Esophagus muscularis mucosa (tissue), 3 donors: ENCODE results near the gene TSN.

Experiments
- CTCF ChIP-seq, 3 experiments: fragments of 200-600 bp in 2 of 3; fragments of 450-650 bp in 1 of 3; sonication (generic) in 2 of 3; IDR thresholded peaks; one replicate each; pipeline ENCODE4 v1.5.1; 2017 to 2019; ENCODE audit warnings: antibody characterized with exemption in 3 of 3, mild to moderate bottlenecking in 2 of 3, moderate library complexity in 1 of 3
- POLR2AphosphoS5 ChIP-seq, 2 donors: sonication (generic); formaldehyde crosslinking; IDR thresholded peaks; one replicate each; pipeline ENCODE4 v1.6.1; 2017; ENCODE audit warnings: antibody characterized with exemption in 2 of 2

GRCh38 chr2:121788685-121789084 is 33.2 kb downstream of the TSN start:
- TF ChIP-seq CTCF (IDR thresholded peaks at IDR 0.05) = no peak
- TF ChIP-seq POLR2AphosphoS5 (IDR thresholded peaks at IDR 0.05) = no peak
